Measurements from ENCODE around the gene IMMP2L.
"Not testable (repeated sequence)": the region's sequence is repeated elsewhere in the genome, so short reads cannot be mapped to it uniquely, and the experiment has no call there.

IMMP2L gene

DNA sequence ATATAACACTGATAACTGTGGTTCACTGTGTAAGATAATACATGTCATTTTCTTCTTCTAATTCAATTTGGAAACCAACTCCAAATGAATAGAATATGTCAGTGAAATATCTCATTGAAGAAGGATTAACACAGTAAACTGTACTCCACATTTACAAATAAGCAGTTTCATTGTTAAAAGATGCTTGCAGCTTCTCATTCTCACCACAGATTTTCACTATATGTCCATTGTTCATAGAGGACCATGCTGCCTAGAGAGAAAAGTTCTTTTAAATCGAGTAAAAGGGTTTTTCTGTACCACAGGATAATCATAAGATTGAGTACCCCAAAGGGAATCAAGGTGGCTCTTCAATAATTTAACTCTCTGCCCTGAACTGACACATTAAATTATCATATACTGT is 305.9 kb downstream of the IMMP2L start:
- DNase-seq, result no peak

DNA sequence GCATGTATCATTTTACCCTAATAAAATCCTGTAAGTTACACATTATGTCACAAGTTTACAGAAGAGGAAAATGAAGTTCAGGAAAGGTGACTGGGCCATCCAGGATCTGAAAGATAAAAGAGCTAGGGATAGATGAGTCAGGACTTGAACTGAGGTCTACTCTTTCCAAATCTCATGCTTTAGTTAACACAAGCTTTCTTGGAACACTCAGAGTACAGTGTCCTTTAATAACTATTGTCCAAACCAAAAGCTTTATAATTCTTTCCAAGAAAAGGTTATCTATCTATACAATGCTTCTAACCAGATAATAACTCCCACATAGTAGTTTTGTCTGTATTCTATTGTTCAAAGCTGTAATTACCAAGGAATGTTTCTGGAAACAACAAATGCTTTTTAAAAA is 306.7 kb downstream of the IMMP2L start:
- DNase-seq, result no peak

DNA sequence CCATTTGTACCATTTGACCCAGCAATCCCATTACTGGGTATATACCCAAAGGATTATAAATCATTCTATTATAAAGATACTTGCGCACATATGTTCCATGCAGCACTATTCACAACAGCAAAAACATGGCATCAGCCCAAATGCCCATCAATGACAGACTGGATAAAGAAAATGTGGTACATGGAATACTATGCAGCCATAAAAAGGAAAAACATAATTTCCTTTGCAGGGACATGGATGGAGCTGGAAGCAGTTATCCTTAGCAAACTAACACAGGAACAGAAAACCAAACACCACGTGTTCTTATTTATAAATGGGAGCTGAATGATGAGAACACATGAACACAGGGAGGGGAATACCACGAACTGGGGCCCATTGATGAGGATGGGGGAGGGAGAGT is 310.9 kb downstream of the IMMP2L start:
- not testable (repeated sequence) for DNase-seq

DNA sequence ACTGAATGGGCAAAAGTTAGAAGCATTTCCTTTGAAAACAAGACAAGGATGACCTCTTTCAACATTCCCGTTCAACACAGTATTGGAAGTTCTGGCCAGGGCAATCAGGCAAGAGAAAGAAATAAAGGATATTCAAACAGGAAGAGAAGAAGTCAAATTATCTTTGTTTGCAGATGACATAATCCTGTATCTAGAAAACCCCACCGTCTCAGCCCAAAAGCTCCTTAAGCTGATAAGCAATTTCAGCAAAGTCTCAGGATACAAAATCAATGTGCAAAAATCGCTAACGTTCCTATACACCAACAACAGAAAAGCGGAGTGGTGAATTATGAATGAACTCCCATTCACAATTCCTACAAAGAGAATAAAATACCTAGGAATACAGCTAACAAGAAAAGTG is 312.5 kb downstream of the IMMP2L start:
- DNase-seq, result not testable (repeated sequence)

DNA sequence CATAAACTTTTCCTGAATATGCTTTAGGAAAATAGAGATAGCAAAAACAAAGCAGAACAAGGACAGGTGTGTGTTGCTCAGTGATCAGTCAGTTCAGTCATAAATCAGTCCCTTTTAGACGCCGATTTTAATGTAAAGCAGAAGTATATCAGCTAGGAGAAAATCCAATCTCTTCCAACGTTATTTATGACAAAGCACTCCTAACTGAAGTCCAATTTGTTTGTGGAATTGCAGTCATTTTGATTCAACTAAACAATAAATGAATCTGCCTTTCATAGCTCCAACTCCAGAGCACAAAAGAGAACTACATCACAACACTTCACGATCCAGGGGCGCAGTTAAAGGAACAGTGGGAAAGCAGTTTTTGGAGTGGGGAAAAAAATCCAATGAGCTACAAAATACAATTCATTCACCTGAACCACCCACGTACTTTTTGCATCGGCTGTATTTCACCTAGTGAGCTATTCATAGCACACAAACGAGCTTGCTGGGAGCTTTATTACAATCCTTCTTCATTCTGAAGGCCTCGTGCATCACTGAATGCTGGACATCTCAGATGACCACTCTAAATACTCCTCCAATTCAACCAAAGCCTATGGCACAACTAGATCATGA is 320.0 kb downstream of the IMMP2L start:
- no peak for DNase-seq

DNA sequence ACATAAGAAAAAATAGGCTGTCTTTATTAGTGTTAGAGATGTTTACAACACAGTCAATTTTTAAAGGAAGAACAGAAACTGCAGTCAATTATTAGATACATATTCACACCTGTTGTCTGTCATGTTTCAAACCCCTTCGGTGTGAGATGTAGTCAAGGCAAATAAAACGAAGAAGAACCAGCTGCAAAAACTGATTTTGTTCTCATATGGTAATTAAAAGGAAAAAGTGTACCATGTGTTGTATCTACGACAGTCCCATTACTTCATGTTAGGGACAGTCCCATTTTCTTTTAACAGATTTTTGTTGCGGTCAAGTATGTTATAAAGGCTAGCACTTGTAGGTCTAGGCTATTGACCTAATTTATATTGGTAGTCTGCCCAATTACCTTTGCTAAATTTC is 321.9 kb downstream of the IMMP2L start:
- DNase-seq, result no peak

DNA sequence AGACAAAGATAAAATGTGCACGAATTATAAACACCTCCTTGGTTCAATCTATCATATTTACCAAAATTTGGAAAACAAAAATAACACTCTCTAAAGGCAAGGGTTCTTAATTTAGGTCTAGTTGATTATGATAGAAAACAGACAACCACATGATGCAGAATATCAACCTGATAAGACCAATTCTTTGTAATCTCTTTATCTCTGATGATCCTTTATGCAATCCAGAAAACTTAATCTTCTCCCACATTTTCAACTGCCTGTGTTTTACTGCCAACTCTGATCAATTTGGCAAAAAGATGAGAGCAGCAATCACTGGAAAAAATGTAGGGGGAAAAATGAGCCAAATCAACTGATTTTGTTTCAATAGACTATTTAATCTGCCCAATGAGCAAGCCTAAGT is 322.9 kb downstream of the IMMP2L start:
- no peak for DNase-seq

DNA sequence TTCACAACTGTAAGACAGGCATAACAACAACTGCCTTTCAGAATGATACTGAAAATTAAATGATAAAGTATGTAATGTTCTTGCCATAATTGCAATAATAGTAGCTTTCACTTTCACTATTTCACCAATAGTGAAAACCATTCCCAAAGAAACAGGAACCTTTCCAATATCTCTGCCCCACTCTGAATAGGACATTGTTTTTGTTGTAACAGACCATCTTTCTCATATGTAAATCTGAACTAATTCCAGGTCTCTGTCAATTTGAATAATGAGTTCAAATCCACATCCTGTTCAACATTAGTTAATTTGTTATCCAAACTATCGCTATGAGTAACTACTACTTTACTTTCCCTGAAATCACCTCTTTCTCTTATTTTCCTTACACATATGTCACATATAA is 323.4 kb downstream of the IMMP2L start:
- no peak for DNase-seq

DNA sequence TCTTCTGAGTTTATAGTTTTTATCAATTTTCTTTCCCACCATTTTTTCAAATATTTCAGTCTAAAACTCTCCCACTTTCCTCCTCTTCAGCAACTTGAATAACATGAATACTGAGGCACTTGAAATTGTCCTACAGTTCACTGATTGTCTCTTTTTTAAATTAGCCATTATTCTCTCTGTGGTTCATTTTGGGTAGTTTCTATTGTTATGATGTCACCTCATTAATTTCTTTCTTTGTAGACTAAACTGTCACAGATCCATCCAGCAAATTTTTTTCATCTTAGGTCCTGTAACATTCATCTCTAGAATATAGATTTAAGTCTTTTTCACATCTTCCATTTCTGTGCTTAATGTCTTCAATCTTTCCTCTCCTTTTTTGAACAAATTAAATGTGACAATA is 326.6 kb downstream of the IMMP2L start:
- no peak for DNase-seq

DNA sequence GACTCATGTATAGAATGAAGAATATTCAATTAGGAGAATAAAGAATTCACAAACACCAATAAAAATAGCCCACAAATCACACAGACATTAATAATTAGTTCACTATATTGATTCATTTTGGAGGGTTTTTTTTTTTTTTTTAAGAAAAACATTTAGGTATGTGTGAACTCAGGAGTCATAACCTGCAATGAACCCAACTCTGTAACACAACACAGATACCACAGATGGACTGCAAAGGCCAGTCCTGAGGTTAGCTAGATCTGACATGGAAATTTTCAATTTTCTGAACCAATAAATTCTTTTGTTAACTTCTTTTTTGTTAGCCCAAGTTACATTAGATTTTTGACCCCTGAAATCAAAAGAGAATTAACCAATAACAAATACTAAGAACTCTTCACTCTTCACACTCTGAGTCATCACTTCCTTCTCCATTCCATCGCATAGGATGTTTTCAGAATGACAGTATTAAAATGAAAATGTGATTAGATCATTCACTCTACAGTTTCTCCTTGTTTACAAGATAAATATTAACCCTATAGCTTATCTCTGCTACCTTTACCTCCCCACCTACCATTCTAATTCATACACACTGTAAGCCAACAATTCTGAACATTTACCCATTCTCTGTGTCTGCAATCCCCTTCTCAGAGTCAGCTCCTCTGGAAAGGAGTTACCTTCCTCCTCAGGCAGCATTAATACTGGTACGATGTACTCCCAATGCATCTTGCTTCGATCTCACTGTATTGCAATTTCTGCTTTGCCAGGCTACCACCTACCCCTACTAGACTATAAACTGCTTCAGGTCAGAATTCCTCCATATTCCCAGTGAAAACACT is 329.8 kb downstream of the IMMP2L start:
- no peak for DNase-seq

DNA sequence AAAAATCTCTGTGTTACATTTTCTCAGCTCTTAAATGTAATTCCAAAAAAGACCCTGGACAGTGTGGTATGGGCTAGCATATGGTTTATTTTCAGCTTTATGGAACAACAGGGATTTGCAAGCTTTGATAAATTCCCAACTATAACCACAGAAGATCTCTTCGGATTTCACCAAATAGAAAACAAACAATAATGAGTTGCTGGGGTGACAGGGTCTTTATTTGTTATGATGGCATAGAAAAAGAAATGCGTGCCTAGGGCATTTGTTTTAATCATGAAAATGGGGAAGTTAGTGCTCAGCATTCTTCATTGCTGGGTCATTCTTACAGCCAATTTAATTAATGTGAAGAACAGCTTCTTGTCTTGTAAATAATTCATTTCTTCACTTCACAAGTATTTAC is 332.4 kb downstream of the IMMP2L start:
- DNase-seq, result no peak

DNA sequence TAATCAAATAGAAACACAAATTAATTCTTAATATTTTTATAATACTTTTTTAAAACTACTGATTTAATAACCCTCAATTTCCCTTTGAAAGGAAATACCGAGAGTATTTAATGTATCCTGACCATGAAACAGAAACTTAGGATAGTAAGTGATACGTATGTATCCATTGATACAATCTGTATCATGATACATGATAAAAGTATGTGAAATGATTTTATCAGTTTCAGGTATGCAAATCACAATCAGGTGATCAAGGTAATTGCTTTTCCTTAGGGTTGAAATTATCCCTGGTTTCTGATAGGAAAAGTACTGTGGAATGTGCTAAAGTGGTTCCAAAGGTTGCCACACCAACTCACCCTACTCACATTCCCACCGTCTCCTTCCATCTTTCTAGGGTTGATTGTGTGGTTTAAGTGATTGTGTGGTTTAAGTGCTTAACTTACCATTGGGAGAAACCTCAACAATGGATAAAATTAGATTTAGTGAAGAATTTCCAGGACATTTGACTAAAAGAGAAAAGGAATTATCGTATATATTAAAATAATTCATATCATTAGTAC is 333.0 kb downstream of the IMMP2L start:
- no peak for DNase-seq

DNA sequence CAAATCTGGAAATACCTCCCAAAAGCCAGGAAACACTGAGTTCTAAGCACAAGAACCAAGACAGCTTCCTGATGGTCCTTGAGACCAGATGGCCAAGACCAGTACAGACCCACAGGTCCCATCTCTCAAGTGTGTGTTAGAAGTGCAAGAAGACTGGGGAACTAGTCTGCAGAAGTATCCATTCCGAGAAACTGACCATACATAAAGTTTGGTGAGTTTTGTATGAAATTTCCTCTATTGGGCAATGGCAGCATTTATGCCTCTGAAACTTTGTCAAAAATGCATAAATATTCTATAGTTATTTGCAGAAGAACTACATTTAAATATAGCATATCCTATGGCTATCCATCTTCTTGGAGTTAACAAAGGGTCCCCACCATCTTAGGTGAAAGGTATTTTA is 333.9 kb downstream of the IMMP2L start:
- DNase-seq, result no peak

DNA sequence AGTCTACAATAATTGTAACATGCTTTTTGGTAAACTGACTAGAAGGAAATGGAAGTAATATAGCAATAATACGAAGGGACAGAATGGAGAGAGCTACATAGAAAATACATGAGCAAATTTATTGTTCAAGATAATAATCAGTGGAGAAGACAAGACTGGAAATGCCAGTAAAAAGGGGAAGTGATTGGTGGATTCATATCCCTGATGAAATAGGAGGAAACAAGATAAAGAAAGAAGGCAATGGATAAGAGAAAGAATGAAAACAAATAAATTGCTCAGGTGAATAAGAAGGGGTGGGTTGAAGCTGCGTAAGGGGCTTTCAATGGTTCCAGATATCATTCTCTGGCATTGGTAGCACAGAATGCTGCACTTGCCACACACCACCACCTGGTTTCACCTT is 335.5 kb downstream of the IMMP2L start:
- DNase-seq, result no peak

DNA sequence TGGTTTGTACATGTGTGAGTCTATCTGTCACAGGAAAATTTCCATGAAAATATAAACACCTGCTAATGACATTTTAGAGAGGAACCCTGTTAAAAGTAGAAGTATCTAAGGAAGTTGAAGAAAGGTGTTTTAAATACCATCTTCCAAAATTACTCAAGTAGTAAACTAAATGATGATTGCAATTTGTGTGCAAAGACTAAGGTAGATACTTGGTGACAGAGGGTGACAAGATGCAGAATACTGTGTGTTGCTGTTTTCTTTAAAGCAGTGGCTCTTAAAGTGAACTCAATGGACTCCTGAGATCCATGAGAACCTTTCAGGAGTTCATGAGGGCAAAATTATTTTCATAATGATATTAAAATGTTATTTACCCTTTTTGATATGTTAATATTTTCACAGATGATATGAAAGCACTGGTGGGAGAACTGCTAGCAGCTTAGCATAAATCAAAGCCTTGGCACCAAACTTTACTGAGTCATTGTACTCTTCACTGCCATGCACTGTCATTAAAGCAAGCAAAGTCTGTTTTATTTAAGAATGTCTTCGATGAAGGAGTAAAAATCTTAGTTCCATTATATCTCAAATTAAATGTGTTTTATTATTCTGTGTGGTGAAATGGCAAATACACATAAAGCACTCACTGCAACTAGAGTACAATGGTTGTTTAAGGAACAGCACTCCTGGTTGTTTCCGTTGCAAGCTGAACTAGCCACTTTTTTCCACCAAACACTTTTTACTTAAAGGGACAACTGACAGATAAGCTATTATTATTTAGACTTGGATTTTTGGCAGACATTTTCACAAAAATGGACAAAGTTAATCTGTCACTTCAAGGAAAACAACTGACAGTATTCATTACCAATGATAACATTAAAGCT is 337.7 kb downstream of the IMMP2L start:
- DNase-seq, result no peak

DNA sequence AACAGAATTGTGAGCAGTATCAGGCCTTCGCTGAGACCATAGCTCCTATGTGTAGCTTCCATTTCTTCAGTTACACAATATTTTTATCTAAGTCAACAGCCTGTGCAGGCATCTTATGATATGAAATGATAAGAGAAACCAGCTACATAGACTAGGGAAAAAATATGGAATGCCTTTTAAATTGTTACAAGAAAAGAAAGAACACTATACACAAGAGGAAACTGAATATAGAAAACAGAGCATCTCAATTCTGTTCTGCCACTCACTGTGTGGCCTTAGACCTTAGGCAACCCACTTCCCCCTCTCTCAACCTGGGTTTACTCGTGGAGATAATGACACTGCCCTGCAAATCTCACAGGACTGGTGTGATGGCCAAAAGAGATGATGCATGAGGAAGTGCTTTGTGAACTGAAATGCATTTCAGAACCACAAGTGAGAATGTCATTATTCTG is 338.5 kb downstream of the IMMP2L start:
- DNase-seq, result no peak

DNA sequence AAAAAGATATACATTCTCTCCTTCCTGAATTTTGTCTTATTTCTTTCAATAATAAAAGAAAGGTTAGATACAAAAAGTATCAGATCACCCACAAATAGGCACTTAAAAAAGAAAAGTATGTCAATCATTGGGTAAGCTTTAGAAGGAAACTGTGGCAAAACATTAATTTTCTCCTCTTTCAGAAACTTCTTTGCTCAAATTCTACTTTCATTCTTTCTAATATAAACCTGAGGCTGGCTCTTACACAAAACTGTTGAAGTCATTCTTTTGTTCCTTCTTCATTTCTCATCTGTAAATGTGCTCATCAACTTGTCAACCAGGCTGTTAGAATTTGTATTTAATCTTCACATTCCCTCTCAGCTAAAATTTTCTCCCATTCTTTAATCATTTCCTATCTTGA is 346.7 kb downstream of the IMMP2L start:
- no peak for DNase-seq

DNA sequence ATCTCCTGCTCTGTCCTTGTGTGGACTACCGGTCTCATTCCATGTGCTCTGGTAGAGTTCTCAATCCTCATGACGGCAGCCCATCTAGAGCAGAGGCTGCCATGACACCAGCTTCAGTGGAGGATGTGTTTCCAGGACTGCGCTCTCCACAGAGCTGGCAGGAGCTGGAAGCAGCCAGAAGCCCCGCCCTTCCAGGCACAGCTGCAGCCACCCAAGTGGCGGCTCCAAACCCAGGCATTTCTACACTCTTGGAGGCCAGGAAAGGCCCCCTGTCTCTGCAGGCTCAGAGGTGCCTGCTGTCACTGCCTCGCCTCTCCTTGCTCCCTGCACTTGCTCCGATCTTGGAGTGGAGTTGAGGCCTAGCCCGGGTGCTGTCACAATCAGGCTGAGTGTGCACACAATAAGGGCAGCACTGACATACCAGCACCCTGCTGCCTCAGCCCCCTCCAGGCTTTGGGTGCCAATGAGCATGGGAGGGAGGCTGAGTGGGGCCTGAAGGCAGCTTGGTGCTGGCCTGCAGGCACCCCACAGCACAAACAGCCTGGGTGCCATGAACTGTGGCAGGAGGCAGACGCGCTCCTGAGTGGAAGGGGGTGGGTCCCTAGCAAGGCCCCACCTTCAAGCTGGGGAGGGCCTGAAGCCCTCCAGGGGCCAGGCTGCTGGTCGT is 349.3 kb downstream of the IMMP2L start:
- DNase-seq, result no peak

DNA sequence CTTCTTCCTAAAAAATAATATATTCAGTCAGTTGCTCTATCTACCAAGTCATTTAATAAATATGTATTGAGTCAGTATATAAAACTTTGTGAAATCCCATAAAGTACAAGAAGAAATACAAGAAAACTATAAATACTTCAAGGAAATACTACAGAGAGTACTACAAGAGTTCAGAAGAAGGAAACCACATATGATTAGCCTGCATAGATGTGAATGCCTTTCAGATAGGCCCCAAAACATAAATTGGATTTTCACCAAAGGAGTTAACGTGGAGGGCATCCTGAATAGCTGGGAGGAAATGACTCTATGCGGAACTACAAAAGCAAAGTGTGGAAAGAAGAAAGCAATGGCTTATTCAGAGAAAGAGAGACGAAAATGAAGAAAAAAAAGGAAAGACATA is 351.3 kb downstream of the IMMP2L start:
- no peak for DNase-seq

DNA sequence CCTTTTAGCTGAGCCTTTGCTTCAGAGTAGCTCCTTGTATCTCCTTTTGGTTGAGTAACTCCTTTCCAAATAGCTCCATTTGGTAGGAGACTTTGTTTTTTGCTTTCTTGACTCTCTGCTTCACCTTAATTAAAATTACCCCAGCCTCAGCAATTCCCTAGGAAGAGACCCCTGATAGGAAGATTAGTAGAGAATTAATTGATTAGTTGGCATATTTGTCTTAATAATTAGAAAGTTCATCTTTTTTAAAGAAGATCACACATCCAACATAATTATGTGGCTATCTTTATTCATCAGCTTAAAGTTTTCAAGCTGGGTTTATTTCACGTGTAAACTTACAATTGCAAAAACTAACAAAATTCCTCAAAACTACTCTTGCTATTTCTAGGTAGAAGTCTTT is 352.2 kb downstream of the IMMP2L start:
- DNase-seq, result no peak

DNA sequence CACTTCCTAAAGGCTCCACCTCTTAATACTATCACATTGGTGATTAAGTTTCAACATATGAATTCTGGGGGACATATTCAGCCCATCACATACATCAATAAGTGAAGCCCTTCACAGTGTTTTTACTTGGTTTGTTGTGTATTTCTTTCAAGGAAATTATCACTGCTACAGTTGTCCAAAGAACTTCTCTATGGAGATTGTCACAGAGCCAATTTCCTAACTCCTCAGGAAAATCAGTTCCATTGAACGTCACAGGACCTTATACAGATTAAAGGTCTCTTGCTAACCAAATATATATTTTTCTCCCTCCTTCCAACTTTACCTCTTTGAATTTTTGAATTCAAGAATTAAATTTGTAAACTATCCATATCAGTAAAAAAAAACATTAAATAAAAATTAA is 357.0 kb downstream of the IMMP2L start:
- DNase-seq, result no peak

DNA sequence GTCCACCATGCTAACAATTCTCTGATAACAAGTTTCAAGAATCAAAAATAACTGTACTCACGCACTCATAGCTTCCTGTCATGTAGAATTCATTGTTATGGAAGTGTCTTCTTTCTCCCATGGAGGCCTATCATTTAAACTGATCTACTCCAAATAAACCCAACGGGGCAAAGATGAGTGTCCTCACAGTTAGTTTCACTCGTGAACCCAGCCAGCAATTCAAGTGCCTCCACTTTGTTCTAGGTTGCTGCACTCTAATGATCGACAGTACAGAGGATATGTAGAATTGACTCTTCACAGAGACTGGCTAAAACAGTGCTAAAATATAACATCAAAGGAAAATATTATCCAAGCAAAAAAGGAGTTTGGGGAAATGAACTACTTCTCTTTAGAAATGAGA is 360.0 kb downstream of the IMMP2L start:
- DNase-seq, result no peak

DNA sequence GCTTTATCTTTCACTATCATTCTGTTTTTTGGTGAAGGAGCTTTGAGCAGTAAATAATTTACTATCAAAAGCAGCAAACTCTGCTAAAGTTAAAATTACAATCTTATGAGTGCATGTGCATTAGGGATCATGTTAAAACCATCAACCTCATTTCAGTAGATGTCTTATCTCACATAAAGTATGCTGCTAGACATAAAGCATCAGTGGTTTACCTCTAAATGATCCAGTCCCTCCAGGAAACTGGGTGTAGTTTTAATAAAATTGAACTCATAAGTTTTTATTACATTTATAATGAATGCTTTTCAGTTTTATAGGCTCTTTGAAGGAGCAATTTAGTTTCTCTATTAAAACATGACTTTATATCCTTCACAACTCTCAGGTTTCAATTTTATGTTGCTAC is 362.6 kb downstream of the IMMP2L start:
- no peak for DNase-seq

All from effector CD8-positive, alpha-beta T cell (primary cell).